ENCODE results near the gene ZNF358.

Gene ZNF358

GRCh38 chr19:7515645-7516151 is at the start of gene ZNF358:
Gene ZNF358, plus strand, starts transcription at chr19:7516103. Its CDS starts 3,140 bp downstream, at chr19:7519243.
- peak; percentile 43 for DNase-seq

GRCh38 chr19:7467009-7467989 is 48.6 kb upstream of the ZNF358 start:
- no peak for DNase-seq

- no peak for DNase-seq
Observed at GRCh38 chr19:7468840-7469239, 47.1 kb upstream of the ZNF358 start.

GRCh38 chr19:7469669-7470285 is 46.1 kb upstream of the ZNF358 start:
- no peak for DNase-seq

- DNase-seq = no peak
Observed at GRCh38 chr19:7470540-7471305, 45.2 kb upstream of the ZNF358 start.

- DNase-seq = no peak
Observed at GRCh38 chr19:7471696-7472615, 43.9 kb upstream of the ZNF358 start.

GRCh38 chr19:7475665-7476064 is 40.2 kb upstream of the ZNF358 start:
- DNase-seq = no peak

- no peak for DNase-seq
Observed at GRCh38 chr19:7476241-7476640, 39.7 kb upstream of the ZNF358 start.

- no peak for DNase-seq
Observed at GRCh38 chr19:7476777-7477494, 39.0 kb upstream of the ZNF358 start.

GRCh38 chr19:7477758-7478157 is 38.1 kb upstream of the ZNF358 start:
- DNase-seq = no peak

- DNase-seq = no peak
Observed at GRCh38 chr19:7478173-7478842, 37.6 kb upstream of the ZNF358 start.

GRCh38 chr19:7478843-7479227 is 37.1 kb upstream of the ZNF358 start:
- no peak for DNase-seq

- no peak for DNase-seq
Observed at GRCh38 chr19:7480222-7480969, 35.5 kb upstream of the ZNF358 start.

- DNase-seq = no peak
Observed at GRCh38 chr19:7480970-7481255, 35.0 kb upstream of the ZNF358 start.

GRCh38 chr19:7482584-7483439 is 33.1 kb upstream of the ZNF358 start:
- peak; percentile 71 for DNase-seq

- no peak for DNase-seq
Observed at GRCh38 chr19:7483720-7484201, 32.1 kb upstream of the ZNF358 start.

GRCh38 chr19:7486923-7487322 is 29.0 kb upstream of the ZNF358 start:
- no peak for DNase-seq

- peak; percentile 82 for DNase-seq
Observed at GRCh38 chr19:7488736-7489353, 27.1 kb upstream of the ZNF358 start, which contains the start of gene PEX11G. Gene PEX11G, minus strand, starts transcription at chr19:7489035. Its CDS starts 25 bp downstream, at chr19:7489010.

Measured in DMS153 (cell line).